IPS DF 6.9 (cell line): ENCODE data around the gene ATP6V1B1.
"Not testable (repeated sequence)": the region's sequence is repeated elsewhere in the genome, so short reads cannot be mapped to it uniquely, and the experiment has no call there.

Experiments
- DNase-seq: peaks from one replicate; pipeline ENCODE4 v3.0.0-alpha.2; 2013; ENCODE audit warnings: low read depth, low spot score
- H3K27ac ChIP-seq: one replicate; pipeline ENCODE4 v1.5.1; 2013; ENCODE audit warnings: low read length, control low read depth
- H3K27me3 ChIP-seq: 2 replicates; pipeline ENCODE4 v1.6.1; 2013; ENCODE audit warnings: mild to moderate bottlenecking, low read length; ENCODE audit not compliant: control insufficient read depth, insufficient read depth
- H3K36me3 ChIP-seq: 2 replicates; pipeline ENCODE4 v1.6.1; 2013; ENCODE audit warnings: low read length; ENCODE audit not compliant: control insufficient read depth, insufficient read depth
- H3K4me1 ChIP-seq: 2 replicates; pipeline ENCODE4 v1.6.1; 2013; ENCODE audit warnings: low read length; ENCODE audit not compliant: control insufficient read depth, insufficient read depth
- H3K4me3 ChIP-seq: 2 replicates; pipeline ENCODE4 v1.5.1; 2013; ENCODE audit warnings: mild to moderate bottlenecking, low read length
- H3K9me3 ChIP-seq: 2 replicates; pipeline ENCODE4 v1.6.1; 2013; ENCODE audit warnings: low read length, inconsistent platforms; ENCODE audit not compliant: control insufficient read depth, insufficient read depth
- WGBS: extraction: QIAGEN DNeasy Blood & Tissue Kit; methylation state at CpG from one replicate; pipeline ENCODE4 v1.1.7; 2013; ENCODE audit warnings: mixed read lengths, missing lambda C conversion rate; ENCODE audit not compliant: insufficient read length, insufficient coverage; 5-methylcytosine and 5-hydroxymethylcytosine counted together

Gene ATP6V1B1

DNA sequence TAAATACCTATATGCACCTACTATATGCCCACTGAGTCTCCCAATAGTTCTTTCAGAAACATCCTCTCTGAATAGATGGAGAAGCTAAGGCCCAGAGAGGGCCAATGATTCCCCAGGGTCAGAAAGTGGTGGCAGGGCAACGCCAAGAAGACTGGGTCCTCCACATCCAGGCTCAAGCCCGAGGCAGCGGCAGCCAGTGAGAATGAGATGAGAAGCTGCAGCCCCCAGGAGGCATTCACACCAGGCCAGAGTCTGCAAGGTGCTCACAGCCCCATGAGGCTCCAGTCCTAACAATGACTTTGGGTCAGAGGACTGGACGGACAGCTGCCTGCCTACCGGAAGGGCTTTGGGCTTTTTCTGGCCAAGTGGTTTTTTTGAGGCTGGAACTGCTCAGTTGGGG is 55.4 kb downstream of the ATP6V1B1 start:
- H3K27me3 ChIP-seq: no peaks in the 10 kb centered on the region
- WGBS: no CpG with 5 or more reads among the region's 5 CpGs
- no peaks in the 10 kb centered on the region for H3K9me3 ChIP-seq
- no peak overlapping the region for H3K27ac ChIP-seq
- H3K36me3 ChIP-seq: no peaks in the 10 kb centered on the region
- no peak for DNase-seq
- H3K4me3 ChIP-seq: no peak overlapping the region
- no peaks in the 10 kb centered on the region for H3K4me1 ChIP-seq

DNA sequence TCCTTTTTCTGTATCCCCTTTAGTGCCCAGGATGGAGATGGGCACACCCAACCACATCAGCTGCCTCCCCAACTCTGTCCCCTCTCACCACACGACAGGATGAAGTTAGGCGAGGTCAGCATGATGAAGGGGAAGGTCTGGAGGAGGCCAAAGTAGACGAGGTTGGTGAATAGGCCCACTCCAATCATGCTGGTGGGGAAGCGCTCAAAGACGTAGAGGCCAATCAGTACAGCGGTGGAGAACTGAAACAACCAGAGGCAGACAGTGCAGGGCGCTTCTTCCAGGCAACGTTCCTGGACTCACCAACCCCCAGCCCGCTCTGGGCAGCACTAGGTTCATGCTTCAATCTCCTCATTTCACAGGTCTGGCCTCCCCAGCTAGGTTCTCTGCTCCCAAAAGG is 56.0 kb downstream of the ATP6V1B1 start:
- Histone ChIP-seq H3K4me3 (no peak overlapping the region), H3K9me3 (no peaks in the 10 kb centered on the region), H3K27me3 (no peaks in the 10 kb centered on the region), H3K36me3 (no peaks in the 10 kb centered on the region), H3K4me1 (no peaks in the 10 kb centered on the region), H3K27ac (no peak overlapping the region)
- DNase-seq: no peak
- no CpG with 5 or more reads among the region's 9 CpGs for WGBS

DNA sequence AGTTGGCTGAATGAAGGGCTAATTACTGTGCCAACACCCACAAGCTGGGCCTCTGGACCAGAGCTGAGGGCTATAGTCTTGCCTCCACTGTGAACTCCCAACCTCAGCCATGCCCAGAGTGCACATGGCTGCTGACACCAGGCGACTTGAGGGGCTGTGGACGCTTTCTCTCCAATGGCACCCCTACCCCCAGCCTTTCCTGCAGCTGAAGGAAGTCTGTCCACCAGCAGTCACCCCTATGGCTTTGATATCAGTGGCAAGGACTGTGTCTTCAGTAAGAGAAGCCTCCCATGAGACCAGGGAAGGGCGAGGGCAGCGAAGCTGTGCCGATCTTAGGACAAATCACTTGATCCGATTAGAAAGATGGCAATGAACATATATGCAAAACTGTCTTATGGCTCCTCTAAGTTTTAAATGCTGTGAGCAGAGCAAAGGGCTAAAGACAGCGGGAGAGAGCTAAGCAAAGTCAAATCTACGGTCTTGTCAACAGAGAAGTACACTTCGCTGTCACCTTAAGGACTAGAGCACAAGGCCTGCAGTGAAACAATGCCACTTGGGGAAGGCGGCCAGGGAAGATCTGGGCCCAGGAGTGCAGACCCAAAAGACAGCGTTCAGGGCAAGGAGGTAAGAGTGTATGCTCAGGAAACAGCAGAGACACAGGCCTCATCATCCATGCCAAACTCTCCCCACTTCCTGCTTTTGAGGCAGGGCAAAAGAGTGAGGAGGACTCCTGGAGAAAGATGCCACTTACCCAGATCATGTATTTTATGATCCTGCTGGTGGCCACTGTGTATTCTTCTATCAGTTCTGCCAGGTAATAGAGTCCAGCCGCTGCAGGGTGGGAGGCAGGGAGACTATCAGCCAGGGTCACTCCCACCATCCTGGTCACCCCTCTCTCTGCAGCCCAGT is 57.5 kb downstream of the ATP6V1B1 start:
- Histone ChIP-seq H3K27me3 (no peaks in the 10 kb centered on the region), H3K9me3 (no peaks in the 10 kb centered on the region), H3K4me3 (no peak overlapping the region), H3K36me3 (no peaks in the 10 kb centered on the region), H3K27ac (no peak overlapping the region), H3K4me1 (no peaks in the 10 kb centered on the region)
- DNase-seq: no peak
- WGBS: no CpG with 5 or more reads among the region's 12 CpGs

DNA sequence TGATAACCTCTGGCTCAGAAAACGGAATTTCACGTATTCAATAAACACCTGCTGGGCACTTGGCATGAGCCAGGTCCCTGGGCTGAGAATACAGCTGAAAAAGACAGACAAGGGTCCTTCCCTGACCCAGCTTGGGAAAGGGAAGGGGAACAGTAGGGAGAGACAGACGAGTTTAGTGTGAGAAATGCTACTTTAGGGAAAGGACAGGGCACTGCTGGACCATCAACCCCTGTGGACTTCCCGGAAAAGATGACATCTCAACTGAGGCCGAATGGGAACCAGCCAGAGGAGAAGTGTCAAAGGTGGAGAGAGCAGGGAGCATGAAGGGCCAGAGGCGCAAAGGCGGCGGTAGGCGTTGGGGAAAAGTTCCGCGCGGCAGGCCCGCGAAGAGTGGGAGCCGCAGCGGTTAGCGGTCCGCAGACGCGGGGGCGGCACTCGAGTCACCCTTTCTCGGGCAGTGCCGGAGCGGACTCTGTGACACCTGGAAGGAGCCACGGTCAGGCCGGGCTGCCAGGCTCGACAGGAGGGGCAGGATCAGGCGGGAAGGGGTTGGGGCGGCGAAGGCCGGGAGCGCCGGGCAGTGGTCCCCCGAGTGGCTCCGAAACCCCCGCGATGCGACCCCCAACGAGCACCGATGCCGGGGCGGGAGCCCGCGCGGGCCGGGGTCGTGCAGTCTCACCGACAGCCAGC is 58.5 kb downstream of the ATP6V1B1 start:
- Histone ChIP-seq H3K27ac (no peak overlapping the region), H3K4me1 (no peaks in the 10 kb centered on the region), H3K4me3 (peak overlapping the region; percentile 72), H3K9me3 (no peaks in the 10 kb centered on the region), H3K27me3 (no peaks in the 10 kb centered on the region), H3K36me3 (no peaks in the 10 kb centered on the region)
- no peak for DNase-seq
- WGBS: no CpG with 5 or more reads among the region's 49 CpGs

DNA sequence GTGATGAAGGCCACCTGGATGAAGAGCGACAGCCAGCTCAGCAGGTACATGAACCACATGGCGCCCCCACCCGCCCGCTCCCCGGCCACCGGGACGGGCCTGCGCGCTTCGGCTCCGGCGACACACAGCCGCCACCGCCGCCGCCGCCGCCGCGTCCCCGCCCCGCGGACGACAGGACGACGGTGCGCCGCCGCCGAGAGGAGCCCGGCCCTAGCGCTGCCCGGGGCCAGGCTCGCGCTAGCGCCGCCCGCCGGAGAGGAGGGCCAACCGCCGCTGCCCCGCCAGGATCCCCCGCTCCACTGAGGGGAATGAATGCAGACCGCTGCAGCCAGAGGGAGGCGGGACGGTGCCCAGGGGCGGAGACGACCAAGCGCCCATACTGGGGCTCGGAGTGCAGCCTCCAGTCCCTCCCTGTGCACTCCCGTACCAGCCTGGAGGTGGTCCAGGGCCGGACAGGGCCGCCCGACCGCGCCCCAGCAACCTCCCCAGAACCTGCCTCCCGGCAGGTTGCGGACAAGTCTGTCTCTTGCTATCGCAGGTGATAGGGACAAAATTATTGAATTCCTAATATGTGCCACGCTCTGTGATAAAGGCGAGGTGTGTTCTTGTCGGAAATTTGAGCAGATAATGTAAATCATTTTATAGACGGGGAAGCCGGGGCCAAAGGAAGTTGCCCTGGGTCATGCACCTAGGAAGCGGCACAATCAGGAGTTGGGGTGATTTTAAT is 59.2 kb downstream of the ATP6V1B1 start, which contains the start of gene TEX261:
Gene TEX261, minus strand, starts transcription at position 175 of the 727 bp plus-strand sequence. Its CDS starts 116 bp downstream, at position 59.
- Histone ChIP-seq H3K4me1 (no peaks in the 10 kb centered on the region), H3K9me3 (no peaks in the 10 kb centered on the region), H3K27ac (no peak within 1 kb of the TSS), H3K4me3 (peak within 1 kb of the TSS; percentile 72), H3K27me3 (no peaks in the 10 kb centered on the region), H3K36me3 (no peaks in the 10 kb centered on the region)
- no peak for DNase-seq
- no CpG with 5 or more reads among the region's 65 CpGs for WGBS

DNA sequence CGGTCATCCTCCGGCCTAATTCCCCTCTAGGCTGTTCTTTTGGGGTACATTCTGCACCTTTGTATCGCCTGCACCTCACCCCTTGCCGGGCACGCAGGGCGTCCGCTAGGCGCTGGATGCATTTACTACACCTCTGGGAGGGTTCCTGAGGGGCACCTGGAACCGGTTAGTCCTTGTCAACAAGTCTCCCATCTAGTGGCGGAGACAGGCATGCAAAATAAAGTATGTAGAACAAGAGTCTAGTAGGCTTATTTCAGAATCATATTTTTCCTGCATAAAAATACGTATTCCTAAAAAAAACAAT is 59.7 kb downstream of the ATP6V1B1 start:
- Histone ChIP-seq H3K27ac (no peak overlapping the region), H3K36me3 (no peaks in the 10 kb centered on the region), H3K4me1 (no peaks in the 10 kb centered on the region), H3K27me3 (no peaks in the 10 kb centered on the region), H3K4me3 (peak overlapping the region; percentile 48; the same call in 1 of the 2 replicates), H3K9me3 (no peaks in the 10 kb centered on the region)
- no CpG with 5 or more reads among the region's 11 CpGs for WGBS
- no peak for DNase-seq

DNA sequence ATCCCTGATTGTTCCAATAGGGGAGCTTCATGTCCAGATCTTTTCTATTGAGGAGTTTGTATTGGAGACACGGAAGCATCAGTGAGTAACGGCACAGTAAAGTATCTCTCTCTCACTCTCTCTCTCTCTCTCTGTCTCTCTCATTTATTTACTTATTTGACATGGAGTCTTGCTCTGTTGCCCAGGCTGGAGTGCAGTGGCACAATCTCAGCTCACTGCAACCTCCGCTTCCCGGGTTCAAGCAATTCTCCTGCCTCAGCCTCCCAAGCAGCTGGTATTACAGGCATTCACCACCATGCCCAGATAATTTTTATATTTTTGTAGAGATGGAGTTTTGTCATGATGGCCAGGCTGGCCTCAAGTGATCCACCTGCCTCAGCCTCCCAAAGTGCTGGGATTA is 63.2 kb downstream of the ATP6V1B1 start:
- H3K4me1 ChIP-seq, H3K36me3 ChIP-seq, H3K27me3 ChIP-seq, DNase-seq, H3K4me3 ChIP-seq, H3K9me3 ChIP-seq, H3K27ac ChIP-seq: not testable (repeated sequence)
- WGBS: no CpG with 5 or more reads among the region's 4 CpGs

DNA sequence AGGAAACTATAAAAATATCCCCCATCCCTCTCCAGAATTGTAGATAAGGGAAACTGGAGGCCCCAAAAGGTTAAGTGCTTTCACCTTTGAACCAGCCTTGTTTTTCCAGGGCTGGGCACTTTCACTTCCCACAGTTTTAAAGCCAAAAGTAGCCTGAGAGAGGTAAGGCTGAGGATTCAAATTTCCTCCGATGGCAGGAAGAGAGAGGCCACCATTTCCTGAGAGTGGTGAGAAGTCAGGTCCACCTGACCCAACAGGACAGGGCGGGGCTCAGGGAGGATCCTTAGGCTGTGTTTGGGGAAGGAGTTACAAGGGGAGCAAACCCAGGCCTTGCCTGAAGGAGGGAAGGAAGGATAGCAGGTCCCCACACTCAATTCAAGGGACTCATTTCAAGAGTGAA is 63.7 kb downstream of the ATP6V1B1 start:
- H3K27me3 ChIP-seq: no peaks in the 10 kb centered on the region
- DNase-seq: no peak
- H3K27ac ChIP-seq: no peak overlapping the region
- no peak overlapping the region for H3K4me3 ChIP-seq
- H3K36me3 ChIP-seq: no peaks in the 10 kb centered on the region
- peaks cover 4% of the 10 kb centered on the region for H3K4me1 ChIP-seq
- WGBS: no CpG with 5 or more reads among the region's 2 CpGs
- H3K9me3 ChIP-seq: no peaks in the 10 kb centered on the region

DNA sequence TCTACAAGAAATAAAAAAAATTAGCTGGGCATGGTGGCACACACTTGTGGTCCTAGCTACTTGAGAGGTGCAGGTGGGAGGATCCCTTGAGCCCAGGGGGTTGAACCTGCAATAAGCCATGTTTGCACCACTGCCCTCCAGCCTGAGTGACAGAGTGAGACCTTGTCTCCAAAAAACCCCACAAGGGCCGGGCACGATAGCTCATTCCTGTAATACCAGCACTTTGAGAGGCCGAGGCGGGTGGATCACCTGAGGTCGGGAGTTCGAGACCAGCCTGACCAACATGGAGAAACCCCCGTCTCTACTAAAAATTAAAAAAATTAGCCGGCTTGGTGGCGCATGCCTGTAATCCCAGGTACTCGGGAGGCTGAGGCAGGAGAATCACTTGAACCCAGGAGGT is 64.2 kb downstream of the ATP6V1B1 start:
- H3K27ac ChIP-seq, H3K9me3 ChIP-seq, H3K36me3 ChIP-seq, DNase-seq, H3K27me3 ChIP-seq, H3K4me3 ChIP-seq, H3K4me1 ChIP-seq: not testable (repeated sequence)
- WGBS: no CpG with 5 or more reads among the region's 10 CpGs

DNA sequence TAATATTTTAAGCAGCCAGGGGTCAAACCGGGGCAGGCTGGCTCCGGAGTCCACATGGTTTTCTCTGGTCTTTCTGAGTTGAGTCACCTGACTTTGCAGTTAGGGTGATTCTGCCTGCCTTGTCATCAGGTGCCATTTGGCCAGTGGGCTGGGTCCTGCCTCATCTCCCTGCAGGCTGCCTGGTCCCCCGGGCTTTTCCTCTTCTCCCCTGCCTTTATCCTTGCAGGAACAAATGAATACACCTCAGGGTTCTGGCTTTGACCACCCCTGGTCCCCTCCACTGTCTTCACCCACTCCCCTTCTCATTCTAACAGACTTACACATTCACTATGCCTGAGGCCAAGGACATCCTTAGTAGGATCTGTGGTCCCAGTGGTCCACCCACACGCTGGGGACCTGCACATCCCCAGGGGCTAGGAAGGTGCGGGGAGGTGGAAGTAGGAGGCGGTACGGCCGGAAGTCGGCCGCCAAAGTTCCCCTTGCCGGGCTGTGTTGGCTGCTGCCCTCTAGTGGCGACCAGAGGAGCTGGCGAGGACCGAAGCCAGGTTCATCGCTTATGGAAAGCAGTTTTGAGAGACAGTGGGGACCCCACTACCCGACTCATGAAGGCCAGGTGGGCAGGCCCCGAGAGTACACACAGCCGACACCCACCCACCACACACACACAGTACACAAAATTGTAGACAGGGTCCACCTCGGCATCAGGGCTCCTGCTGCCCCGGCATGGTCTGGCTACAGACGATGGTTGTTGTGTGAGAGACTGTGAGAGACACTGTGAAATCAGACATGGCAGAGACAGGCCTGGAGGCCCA is 65.3 kb downstream of the ATP6V1B1 start:
- H3K27ac ChIP-seq: no peak overlapping the region
- DNase-seq: no peak
- WGBS: no CpG with 5 or more reads among the region's 21 CpGs
- no peak overlapping the region; the same call in 1 of the 2 replicates for H3K4me3 ChIP-seq
- H3K27me3 ChIP-seq: no peaks in the 10 kb centered on the region
- H3K9me3 ChIP-seq: no peaks in the 10 kb centered on the region
- H3K4me1 ChIP-seq: peaks cover 4% of the 10 kb centered on the region
- H3K36me3 ChIP-seq: no peaks in the 10 kb centered on the region
